ELR (cell line): ENCODE measurements around the gene UFD1.

ENCODE experiments used
- DNase-seq: peaks from one replicate; pipeline ENCODE4 v3.0.0-alpha.2; 2015; ENCODE audit warnings: low read depth

Gene UFD1

GRCh38 chr22:19424186-19424500, 54.9 kb downstream of the UFD1 start:
- no peak for DNase-seq

GRCh38 chr22:19422440-19423301, 56.3 kb downstream of the UFD1 start:
- no peak for DNase-seq

- DNase-seq: no peak
Measured at GRCh38 chr22:19420321-19420720, 58.7 kb downstream of the UFD1 start.

- DNase-seq: no peak
Measured at GRCh38 chr22:19419464-19420178, 59.4 kb downstream of the UFD1 start.

- no peak for DNase-seq
Measured at GRCh38 chr22:19419086-19419463, 59.9 kb downstream of the UFD1 start.

- no peak for DNase-seq
Measured at GRCh38 chr22:19412923-19413322, 66.1 kb downstream of the UFD1 start.

- no peak for DNase-seq
Measured at GRCh38 chr22:19412478-19412877, 66.5 kb downstream of the UFD1 start.

GRCh38 chr22:19411690-19412045, 67.3 kb downstream of the UFD1 start:
- no peak for DNase-seq

- no peak for DNase-seq
Measured at GRCh38 chr22:19410941-19411689, 67.9 kb downstream of the UFD1 start.

- no peak for DNase-seq
Measured at GRCh38 chr22:19407649-19408606, 71.1 kb downstream of the UFD1 start.

GRCh38 chr22:19406846-19407245, 72.1 kb downstream of the UFD1 start:
- no peak for DNase-seq

GRCh38 chr22:19406281-19406811, 72.6 kb downstream of the UFD1 start:
- DNase-seq: no peak

GRCh38 chr22:19405652-19406051, 73.3 kb downstream of the UFD1 start:
- DNase-seq: no peak

- DNase-seq: no peak
Measured at GRCh38 chr22:19405133-19405532, 73.9 kb downstream of the UFD1 start.

GRCh38 chr22:19404676-19405075, 74.3 kb downstream of the UFD1 start:
- no peak for DNase-seq

- DNase-seq: no peak
Measured at GRCh38 chr22:19402642-19403191, 76.3 kb downstream of the UFD1 start.

- DNase-seq: no peak
Measured at GRCh38 chr22:19401483-19401882, 77.5 kb downstream of the UFD1 start.

- DNase-seq: no peak
Measured at GRCh38 chr22:19400881-19401280, 78.1 kb downstream of the UFD1 start.
